GM21717 (cell line): Measurements from ENCODE around the gene AKAP8.
A peak's percentile ranks its signal among the peaks of the same experiment; 100 is the strongest.
"Not testable (repeated sequence)": the region's sequence is repeated elsewhere in the genome, so short reads cannot be mapped to it uniquely, and the experiment has no call there.

Source experiments
- ATAC-seq: cut with Tn5 transposase; IDR thresholded peaks from one replicate; pipeline ENCODE4 v1.9.1; 2021; ENCODE audit warnings: mild to moderate bottlenecking, moderate library complexity; ENCODE audit not compliant: unreplicated experiment

AKAP8 gene

DNA sequence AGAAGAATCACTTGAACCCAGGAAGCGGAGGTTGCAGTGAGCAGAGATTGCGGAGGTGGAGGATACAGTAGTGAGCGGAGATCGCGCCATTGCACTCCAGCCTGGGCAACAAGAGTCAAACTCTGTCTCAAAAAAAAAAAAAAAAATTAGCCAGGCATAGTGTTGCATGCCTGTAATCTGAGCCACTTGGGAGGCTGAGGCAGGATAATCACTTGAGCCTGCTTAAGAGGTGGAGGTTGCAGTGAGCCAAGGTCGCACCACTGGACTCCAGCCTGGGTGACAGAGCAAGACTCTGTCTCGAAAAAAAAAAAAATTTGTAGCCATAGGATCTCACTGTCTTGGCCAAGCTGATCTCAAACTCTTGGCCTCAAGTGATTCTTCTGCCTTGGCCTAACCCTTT is 43.6 kb downstream of the AKAP8 start:
- not testable (repeated sequence) for ATAC-seq

DNA sequence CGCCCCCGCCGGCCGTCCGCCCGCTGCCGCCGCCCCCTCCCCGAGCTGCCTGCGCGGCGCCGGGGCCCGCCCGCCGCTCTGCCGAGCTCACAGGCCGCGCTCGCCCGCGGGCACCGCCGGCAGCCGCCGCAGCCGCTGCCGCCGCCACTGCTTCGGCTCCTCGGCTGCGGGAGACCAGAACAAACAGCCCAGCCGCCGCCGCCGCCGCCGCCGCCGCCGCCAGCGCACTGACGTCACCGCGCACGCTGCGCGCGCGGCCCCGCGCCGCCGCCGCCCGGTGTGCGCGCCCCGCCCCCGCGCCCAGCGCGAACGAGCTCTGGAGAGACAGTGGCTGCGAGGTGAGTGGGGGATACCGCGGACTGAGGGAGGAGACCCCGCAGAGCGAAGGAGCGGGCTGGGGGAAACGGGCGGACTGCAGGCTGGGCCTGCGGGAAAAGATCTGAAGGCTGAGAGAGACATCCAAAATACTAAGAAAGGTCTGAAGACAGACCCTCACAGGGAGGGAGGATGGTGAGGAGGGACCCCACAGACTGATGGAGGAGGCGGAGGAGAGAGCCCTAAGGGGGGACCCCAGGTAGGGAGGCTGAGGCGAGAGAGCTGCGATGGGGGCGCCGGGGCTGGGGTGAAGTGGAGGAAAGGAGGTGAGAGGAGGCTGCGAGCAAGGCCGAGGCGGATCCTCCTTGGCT is 47.1 kb downstream of the AKAP8 start, which contains the start of gene BRD4:
BRD4 (minus strand) TSS at position 229 of the 686 bp plus-strand sequence. CDS start 59,440 bp downstream, outside the sequence.
- ATAC-seq = peak; percentile 38

GRCh38 chr19:15331419-15332310 is 47.9 kb downstream of the AKAP8 start:
- ATAC-seq = peak; percentile 34

GRCh38 chr19:15330801-15331418 is 48.7 kb downstream of the AKAP8 start:
- ATAC-seq = no peak

- ATAC-seq = no peak
Measured at GRCh38 chr19:15328312-15328711, 51.3 kb downstream of the AKAP8 start.

DNA sequence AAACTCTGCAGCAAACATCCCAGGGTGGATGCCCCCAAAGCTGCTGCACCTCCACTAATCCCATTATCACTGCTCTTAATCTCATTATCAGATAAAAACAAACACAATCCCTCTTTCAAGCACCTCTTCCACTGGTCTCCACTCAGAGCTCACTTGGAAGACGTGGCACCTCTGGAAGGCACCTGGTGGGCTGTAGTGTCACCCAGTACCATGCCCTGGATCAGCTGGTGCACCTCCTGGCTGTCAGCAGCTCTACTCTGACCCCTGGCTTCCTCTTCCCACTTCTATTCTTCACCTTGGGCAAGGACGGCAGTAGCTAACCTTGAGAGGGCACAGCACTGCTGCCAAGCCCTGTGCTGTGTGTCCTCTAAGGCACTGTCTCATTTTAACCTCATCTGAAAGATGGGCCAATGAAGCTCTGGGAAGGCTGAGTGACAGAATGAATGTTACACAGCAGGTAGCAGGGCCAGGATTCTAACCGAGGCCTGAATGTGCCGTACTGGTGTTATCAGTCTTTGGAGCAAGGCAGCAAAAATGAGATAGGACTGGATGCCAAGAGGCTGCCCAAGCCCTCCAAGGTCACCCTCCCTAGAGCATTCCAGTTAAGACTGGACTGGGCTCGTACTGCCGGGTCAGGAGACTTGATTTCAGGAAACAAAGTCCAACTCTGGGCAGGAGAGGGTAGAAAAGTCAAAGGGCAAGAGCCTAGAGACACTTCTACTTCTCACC is 54.6 kb downstream of the AKAP8 start:
- ATAC-seq = no peak

- no peak for ATAC-seq
Measured at GRCh38 chr19:15323496-15324235, 55.9 kb downstream of the AKAP8 start.

GRCh38 chr19:15321739-15322138 is 57.8 kb downstream of the AKAP8 start:
- no peak for ATAC-seq

DNA sequence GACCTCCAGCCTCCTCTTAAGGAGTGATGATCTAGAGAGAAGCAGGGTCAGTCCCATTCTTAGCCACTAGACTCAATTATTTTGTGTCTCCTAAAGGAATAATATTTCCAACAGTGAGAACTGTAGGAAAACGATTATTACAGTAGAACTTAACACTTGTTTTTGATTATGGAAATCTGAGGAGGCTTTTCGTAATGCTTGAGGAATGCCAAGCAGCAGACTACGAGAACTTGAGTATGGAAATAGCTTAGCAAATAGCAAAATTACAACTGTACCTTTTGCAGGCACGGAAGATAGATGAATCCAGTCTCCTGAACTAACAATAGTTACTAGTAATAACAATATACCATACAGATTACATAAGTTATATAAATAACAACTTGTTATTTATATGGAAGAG is 59.5 kb downstream of the AKAP8 start:
- ATAC-seq = no peak

DNA sequence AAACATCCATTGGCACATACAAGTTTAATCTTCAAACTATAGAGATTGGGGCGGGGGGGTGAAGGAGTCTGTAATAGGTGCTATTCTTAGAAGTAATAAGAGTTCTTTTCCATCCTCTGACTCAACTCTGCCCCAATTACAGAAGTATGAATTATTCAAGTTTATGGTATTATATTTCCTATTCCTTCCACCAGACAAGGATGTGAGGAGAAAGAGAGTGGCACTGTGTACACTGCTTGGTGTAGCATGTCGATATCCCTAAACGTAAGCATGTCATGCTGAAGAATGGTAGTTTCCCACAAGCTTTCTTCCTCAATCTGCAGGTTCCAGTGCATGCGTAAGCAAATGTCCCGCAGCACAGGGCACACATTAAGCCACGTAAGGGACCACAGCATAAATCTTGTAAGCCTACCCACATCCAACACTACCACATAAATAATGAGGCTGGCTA is 61.3 kb downstream of the AKAP8 start:
- ATAC-seq = no peak

GRCh38 chr19:15317392-15318071 is 62.1 kb downstream of the AKAP8 start:
- no peak for ATAC-seq

DNA sequence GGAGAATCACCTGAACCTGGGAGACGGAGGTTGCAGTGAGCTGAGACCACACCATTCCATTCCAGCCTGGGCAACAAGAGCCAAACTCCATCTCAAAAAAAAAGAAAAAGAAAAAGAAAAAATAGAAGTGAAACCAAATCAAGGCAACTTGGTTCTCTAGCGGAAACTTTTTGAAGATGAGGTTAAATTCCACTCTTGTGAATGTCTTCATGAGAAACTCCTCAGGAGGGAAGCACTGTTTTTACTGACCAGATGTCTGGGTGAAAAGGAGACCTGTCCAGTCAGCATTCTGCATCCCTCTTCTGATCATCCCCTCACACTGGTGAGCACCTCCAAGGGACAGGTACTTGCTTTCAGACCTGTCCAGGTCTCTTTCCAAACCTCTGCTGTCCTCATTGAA is 63.1 kb downstream of the AKAP8 start:
- ATAC-seq = no peak

DNA sequence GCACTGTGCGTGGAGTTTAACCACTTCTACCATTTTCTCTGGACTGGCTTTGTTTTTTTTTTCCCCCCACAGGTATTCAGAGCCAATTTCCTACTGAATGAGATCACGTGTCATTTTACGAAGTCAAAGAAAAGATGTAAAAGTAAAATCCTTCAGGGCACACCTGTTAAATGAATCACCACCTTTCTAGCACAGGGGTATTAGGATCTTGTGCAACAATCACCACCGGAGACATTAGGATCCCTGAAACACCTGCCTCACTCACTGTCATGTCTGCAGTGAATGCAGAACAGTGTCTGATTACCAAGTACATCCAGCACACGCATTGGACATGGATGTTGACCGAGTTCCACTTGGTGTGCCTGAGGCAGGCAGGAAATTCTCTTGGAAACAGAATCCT is 64.5 kb downstream of the AKAP8 start:
- ATAC-seq = no peak

- ATAC-seq = no peak
Measured at GRCh38 chr19:15313649-15314279, 65.8 kb downstream of the AKAP8 start.

DNA sequence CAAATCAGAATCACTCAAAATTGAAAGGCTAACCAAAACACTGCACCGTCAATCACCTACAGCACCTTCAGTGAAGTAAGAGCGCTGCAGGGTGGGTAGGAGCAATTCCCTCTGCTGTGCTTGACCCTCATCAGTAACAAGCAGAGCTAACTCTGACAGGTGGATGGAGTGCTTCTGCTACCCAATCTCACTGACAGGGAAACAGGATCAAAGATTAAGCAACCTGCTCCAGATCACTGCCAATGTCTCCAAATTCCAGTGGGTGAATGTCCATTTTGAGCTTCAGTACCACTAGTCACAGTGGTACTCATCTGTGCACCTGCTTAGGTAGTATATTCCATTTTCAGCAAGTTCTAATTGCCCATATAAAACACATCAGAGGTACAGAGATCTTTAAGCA is 72.4 kb downstream of the AKAP8 start:
- no peak for ATAC-seq

- ATAC-seq = no peak
Measured at GRCh38 chr19:15305582-15306334, 73.8 kb downstream of the AKAP8 start.

GRCh38 chr19:15304140-15304705 is 75.4 kb downstream of the AKAP8 start:
- ATAC-seq = no peak
